Thoracic aorta (tissue), 2 donors: ENCODE data around the gene MYO18B. TPM values are rescaled to one million over a fixed set of nuclear protein-coding genes. Genes with fewer than 3 reads are reported as not detected.

Experiments
- ATAC-seq: fragments of 150-250 bp; one replicate; pipeline ENCODE4 v1.8.0; 2017; ENCODE audit warnings: low read depth; ENCODE audit not compliant: insufficient number of reproducible peaks, low FRiP score
- DNase-seq: peaks from one replicate; pipeline ENCODE4 v3.0.0-alpha.2; 2020; ENCODE audit warnings: low spot score
- H3K27ac ChIP-seq, 2 donors: fragments of 200-600 bp; sonication (generic); 1 replicate in 1 of 2; 2 replicates in 1 of 2; pipeline ENCODE4 v1.5.1; 2016; ENCODE audit warnings: mild to moderate bottlenecking in 2 of 2, moderate library complexity in 2 of 2
- H3K27me3 ChIP-seq: fragments of 200-600 bp; sonication (generic); replicated peaks from 2 replicates; pipeline ENCODE4 v1.6.0; 2016; ENCODE audit warnings: mild to moderate bottlenecking; ENCODE audit not compliant: insufficient read depth
- H3K36me3 ChIP-seq: fragments of 200-600 bp; sonication (generic); one replicate; pipeline ENCODE4 v1.5.1; 2016
- H3K4me1 ChIP-seq, 2 donors: fragments of 200-600 bp; sonication (generic); 1 replicate in 1 of 2; 2 replicates in 1 of 2; pipeline versions ENCODE4 v1.5.1 to v1.6.0; 2016; ENCODE audit warnings: low read depth in 2 of 2, mild to moderate bottlenecking in 1 of 2; ENCODE audit not compliant: control insufficient read depth in 1 of 2
- H3K4me3 ChIP-seq: fragments of 200-600 bp; sonication (generic); 2 replicates; pipeline ENCODE4 v1.5.1; 2016; ENCODE audit warnings: mild to moderate bottlenecking
- H3K9me3 ChIP-seq: fragments of 200-600 bp; sonication (generic); 2 replicates; pipeline ENCODE4 v1.5.1; 2016
- total RNA-seq, 2 donors: library from RNA; depleted of rRNA; stranded (reverse); fragments of >200 nt; gene quantifications; one replicate each; pipeline versions ENCODE4 v1.1.0 to v1.2.3, GENCODE V29; 2016
- TF ChIP-seq, protein P1 (sequence below): fragments of 200-600 bp; sonication (generic); IDR thresholded peaks from one replicate; pipeline ENCODE4 v1.5.1; 2019; ENCODE audit warnings: antibody characterized with exemption

The MYO18B gene
- total RNA-seq, 2 donors from 2014 or later: 45.6 to 73.5 TPM

GRCh38 chr22:25833091-25833490 is 91.1 kb downstream of the MYO18B start:
- Histone ChIP-seq H3K9me3 (no peaks in the 10 kb centered on the region), H3K27ac (no peak overlapping the region), H3K27me3 (no peaks in the 10 kb centered on the region), H3K4me1 (no peaks in the 10 kb centered on the region), H3K4me3 (no peak overlapping the region), H3K36me3 (peaks cover 50% of the 10 kb centered on the region)
- DNase-seq (no peak), ATAC-seq (no peak)
- TF ChIP-seq, protein P1, sequence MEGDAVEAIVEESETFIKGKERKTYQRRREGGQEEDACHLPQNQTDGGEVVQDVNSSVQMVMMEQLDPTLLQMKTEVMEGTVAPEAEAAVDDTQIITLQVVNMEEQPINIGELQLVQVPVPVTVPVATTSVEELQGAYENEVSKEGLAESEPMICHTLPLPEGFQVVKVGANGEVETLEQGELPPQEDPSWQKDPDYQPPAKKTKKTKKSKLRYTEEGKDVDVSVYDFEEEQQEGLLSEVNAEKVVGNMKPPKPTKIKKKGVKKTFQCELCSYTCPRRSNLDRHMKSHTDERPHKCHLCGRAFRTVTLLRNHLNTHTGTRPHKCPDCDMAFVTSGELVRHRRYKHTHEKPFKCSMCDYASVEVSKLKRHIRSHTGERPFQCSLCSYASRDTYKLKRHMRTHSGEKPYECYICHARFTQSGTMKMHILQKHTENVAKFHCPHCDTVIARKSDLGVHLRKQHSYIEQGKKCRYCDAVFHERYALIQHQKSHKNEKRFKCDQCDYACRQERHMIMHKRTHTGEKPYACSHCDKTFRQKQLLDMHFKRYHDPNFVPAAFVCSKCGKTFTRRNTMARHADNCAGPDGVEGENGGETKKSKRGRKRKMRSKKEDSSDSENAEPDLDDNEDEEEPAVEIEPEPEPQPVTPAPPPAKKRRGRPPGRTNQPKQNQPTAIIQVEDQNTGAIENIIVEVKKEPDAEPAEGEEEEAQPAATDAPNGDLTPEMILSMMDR: no peak

DNA sequence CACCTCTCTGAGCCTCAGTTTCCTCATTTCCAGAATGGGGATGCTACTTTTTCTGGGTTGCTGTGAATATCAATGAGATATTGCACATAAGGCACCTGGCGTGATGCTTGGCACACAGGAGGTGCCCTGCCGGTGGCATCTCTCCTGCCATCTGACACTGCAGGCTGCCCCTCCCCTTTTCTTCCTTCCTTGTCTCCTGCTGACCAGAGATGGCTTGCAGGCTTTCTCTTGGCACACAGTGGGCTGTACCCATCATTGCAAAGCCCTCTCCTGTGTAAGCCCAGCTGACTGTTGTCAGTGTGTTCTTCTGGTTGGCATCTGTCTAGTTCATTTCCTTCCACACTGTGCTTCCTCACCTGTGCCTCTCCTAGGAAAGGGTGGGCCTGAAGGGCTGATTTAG is 91.7 kb downstream of the MYO18B start:
- ATAC-seq (no peak), DNase-seq (no peak)
- Histone ChIP-seq H3K4me1 (no peaks in the 10 kb centered on the region), H3K27me3 (no peaks in the 10 kb centered on the region), H3K4me3 (no peak overlapping the region), H3K27ac (no peak overlapping the region), H3K36me3 (peaks cover 47% of the 10 kb centered on the region), H3K9me3 (no peaks in the 10 kb centered on the region)
- TF ChIP-seq, protein P1: no peak

DNA sequence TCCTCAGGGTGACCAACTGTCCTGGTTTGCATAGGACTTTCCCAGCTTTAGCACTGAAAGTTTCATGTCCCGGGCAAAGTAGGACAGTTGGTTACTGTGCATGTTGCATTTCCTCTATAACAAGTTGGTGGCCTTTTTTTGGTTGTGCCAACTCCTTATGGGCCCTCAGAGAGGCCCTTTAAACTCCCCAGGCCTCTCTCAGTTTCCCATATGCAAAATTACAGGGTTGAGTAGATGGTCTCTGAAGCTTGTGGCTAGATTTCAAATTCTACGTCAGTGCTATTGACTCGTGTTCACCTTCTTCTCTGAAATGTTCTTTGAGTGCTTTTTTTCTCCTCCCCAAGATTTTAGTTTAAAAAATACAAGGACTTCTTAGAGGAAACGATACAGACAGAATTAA is 92.5 kb downstream of the MYO18B start:
- Histone ChIP-seq H3K36me3 (peaks cover 43% of the 10 kb centered on the region), H3K4me1 (no peaks in the 10 kb centered on the region), H3K27me3 (no peaks in the 10 kb centered on the region), H3K9me3 (no peaks in the 10 kb centered on the region), H3K4me3 (no peak overlapping the region), H3K27ac (no peak overlapping the region)
- no peak for DNase-seq
- TF ChIP-seq, protein P1: no peak
- no peak for ATAC-seq

- no peaks in the 10 kb centered on the region for H3K4me1 ChIP-seq
- no peak overlapping the region for H3K4me3 ChIP-seq
- H3K36me3 ChIP-seq: peaks cover 39% of the 10 kb centered on the region
- H3K27ac ChIP-seq: no peak overlapping the region
- H3K9me3 ChIP-seq: no peaks in the 10 kb centered on the region
- TF ChIP-seq, protein P1: no peak
- no peaks in the 10 kb centered on the region for H3K27me3 ChIP-seq
- ATAC-seq (no peak), DNase-seq (no peak)
Observed at GRCh38 chr22:25835348-25835747, 93.4 kb downstream of the MYO18B start.

GRCh38 chr22:25837288-25837900 is 95.4 kb downstream of the MYO18B start:
- TF ChIP-seq, protein P1: no peak
- H3K27ac ChIP-seq: no peak overlapping the region
- no peak overlapping the region for H3K4me3 ChIP-seq
- no peak for DNase-seq
- no peak for ATAC-seq
- no peaks in the 10 kb centered on the region for H3K4me1 ChIP-seq
- H3K36me3 ChIP-seq: peaks cover 37% of the 10 kb centered on the region
- no peaks in the 10 kb centered on the region for H3K9me3 ChIP-seq
- no peaks in the 10 kb centered on the region for H3K27me3 ChIP-seq
